GM18858 (cell line): ENCODE measurements around the gene THBS2.
"Not testable (repeated sequence)": the region's sequence is repeated elsewhere in the genome, so short reads cannot be mapped to it uniquely, and the experiment has no call there.

Experiments
- ATAC-seq: cut with Tn5 transposase; IDR thresholded peaks from one replicate; pipeline ENCODE4 v1.9.1; 2021; ENCODE audit not compliant: unreplicated experiment

Gene THBS2

DNA sequence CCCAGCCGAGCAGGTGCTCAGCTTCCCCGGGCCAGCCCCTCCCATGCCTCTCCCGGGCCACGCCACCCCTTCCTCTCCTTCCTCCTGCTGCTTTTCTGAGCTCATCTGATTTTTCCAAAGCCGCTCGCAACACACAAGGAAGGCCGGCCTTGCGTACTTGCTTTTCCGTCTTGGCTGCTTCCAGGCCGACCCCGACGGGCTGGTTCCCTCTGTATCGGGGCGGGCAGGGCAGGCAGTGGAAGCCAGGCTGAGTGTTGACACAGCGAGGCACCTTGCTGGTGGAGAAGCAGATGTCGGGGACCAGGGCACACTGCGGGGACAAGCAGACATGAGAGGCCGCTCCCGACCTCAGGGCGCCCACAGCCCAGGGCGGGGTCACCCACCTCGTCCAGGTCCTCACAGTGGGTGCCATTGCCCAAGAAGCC lies 21.1 kb downstream of the THBS2 start:
- ATAC-seq = no peak

DNA sequence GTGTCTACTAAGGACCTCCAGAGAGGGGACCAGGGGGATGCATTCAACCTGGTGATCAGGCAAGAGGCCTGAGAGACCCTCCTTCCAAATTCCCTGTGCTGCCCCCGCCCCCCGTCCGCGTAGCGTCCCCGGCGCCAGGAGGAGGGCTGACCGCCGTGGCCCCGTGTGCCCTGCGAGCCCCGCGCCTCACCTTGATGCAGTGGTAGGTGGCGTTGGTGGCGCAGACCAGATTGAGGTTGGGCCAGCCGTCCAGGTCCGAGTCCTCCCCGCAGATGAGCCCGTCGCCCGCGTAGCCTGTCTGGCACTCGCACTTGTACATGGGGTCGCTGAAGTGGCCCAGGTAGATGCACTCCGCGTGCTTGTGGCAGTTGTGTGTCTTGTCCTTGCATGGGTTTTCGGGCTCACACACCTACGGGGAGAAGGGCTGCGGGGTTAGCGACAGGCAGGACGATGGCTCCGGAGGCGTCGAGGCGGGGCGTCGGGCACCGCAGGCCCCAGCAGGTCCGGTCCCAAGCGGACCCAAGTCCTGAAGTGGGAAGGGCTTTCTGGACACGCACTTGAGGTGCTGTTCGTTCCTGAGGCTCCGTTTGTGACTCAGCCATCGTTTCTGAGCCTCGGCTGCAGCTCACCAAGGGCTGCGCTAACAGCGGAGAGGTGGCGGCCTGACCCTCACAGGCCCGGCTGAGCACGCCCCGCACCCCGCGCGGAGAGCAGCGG lies 21.7 kb downstream of the THBS2 start:
- no peak for ATAC-seq

GRCh38 chr6:169230946-169231789 lies 22.5 kb downstream of the THBS2 start:
- no peak for ATAC-seq

- ATAC-seq = no peak
These were observed 23.4 kb downstream of the THBS2 start for GRCh38 chr6:169230322-169230665.

- no peak for ATAC-seq
These were observed 23.9 kb downstream of the THBS2 start for GRCh38 chr6:169229615-169230321.

DNA sequence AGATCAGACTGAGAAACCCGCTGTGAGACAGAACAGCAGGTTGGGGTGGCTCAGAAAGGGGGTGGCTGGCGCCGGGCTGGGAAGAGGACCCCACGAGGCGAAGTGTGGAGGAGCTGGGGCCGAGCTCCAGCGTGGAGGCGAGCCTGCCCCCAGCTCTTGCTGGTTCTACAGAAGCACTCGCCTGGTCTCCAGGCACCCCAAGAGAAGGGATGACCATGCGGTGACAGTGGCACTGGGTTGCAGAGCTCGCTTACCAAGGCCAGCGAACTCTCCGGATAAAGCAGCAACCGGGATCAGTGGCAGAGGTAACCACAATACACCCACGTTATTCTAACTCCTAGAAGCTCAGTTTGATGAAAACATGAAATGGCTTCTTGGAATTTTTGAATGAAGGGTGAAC lies 26.5 kb downstream of the THBS2 start:
- no peak for ATAC-seq

DNA sequence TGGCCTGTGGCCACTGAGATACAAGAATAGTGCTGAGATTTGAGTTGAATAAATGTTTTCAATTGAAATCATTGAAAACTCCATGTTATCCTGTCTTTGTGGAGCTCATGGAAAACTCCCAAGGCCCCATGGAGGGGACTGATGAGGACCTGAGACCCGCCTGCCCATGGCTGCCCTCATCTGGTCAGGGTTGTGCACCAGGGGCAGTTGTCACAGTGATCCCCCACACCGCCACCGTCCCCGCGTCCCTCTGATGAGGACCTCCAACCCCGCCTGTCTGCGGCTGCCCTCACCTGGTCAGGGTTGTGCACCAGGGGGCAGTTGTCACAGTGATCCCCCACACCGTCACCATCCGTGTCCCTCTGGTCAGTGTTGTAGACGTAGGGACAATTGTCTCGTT lies 27.8 kb downstream of the THBS2 start:
- ATAC-seq = no peak

DNA sequence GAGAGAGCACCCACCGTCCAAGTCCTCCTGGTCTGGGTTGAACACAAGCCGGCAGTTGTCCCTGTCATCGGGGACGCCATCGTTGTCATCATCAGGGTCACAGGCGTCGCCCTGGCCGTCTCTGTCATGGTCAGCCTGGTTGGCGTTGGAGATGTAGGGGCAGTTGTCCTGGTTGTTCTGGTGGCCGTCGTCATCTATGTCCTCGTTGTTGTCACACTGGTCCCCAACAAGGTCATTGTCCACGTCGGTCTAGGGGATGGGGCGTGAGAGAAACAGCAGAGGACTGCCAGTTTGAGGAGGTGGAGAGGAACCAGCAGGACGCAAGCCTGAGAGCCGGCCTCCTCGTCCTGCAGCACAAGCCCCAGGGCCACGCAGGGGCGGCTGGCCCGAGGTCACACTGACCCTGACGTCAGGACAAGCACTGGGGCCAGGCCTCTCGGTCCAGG lies 28.5 kb downstream of the THBS2 start:
- ATAC-seq = no peak

DNA sequence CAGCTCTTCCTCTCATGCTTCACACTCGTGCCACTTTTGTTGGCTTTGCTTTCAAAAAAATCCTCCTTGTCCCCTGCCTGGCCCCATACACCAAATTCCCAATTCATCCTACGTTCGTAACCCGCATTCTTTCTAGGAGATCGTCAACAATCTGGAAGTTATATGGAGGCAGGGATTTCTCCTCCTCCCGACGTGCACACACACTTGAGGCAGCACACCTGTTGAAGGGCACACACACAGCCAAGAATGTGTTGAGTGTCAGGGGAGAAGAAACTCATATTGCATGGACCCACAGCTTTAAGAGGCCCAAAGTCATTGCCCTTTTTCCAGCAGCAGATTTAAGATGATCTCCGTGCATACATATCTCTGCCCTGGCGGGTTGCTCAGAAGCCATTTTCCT lies 28.9 kb downstream of the THBS2 start:
- ATAC-seq = no peak

GRCh38 chr6:169224185-169224695 lies 29.4 kb downstream of the THBS2 start:
- no peak for ATAC-seq

- ATAC-seq = no peak
These were observed 30.6 kb downstream of the THBS2 start for GRCh38 chr6:169223006-169223405.

GRCh38 chr6:169222126-169222525 lies 31.5 kb downstream of the THBS2 start:
- no peak for ATAC-seq

DNA sequence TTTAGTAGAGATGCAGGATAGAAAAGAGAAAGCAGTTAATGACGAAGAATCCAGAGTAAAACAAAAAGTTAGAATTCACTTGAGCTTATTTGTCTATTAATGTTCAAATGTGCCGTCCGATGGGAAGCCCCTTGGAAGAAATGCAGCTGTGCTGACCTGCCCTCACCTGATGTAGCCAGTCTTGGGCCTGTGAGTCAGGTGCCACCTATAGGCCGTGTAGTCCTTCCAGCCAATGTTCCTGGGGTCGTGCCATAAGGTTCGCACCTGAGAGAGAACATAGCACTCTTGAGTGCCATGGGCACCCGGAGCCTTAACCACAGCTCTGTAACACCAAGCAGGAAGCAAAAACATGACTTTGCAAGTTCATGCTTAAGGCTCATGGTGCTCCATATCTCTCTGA lies 32.4 kb downstream of the THBS2 start:
- ATAC-seq = no peak

GRCh38 chr6:169220068-169220964 lies 33.3 kb downstream of the THBS2 start:
- ATAC-seq = no peak

DNA sequence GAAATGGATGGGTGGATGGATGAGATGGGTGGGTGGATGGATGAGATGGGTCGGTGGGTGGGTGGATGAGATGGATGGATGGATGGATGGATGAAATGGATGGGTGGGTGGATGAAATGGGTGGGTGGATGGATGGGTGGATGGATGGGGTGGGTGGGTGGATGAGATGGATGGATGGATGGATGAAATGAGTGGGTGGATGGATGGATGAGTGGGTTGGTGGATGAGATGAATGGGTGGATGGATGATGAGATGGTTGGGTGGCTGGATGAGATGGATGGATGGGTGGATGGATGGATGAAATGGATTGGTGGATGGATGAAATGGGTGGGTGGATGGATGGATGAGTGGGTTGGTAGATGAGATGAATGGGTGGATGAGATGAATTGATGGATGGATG lies 35.7 kb downstream of the THBS2 start:
- no peak for ATAC-seq

DNA sequence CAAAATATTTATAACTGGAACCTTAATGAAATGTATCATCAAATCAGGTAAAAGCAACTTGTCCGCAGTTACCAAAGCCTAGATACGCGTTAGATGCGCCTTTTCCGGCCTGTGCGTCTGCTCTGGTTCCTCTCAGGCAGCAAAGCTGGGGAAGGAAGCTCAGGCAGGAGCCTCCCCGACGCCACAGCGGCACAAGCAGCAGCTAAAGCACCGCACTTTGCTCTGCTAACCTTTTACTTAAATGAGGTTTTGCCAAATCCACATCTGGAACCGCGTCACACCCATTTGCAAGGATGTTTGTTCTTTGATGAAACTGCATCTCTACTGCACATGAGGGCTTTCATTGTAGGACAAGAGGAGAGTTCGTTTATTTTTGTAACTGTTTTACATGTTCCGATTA lies 36.8 kb downstream of the THBS2 start:
- ATAC-seq = no peak

DNA sequence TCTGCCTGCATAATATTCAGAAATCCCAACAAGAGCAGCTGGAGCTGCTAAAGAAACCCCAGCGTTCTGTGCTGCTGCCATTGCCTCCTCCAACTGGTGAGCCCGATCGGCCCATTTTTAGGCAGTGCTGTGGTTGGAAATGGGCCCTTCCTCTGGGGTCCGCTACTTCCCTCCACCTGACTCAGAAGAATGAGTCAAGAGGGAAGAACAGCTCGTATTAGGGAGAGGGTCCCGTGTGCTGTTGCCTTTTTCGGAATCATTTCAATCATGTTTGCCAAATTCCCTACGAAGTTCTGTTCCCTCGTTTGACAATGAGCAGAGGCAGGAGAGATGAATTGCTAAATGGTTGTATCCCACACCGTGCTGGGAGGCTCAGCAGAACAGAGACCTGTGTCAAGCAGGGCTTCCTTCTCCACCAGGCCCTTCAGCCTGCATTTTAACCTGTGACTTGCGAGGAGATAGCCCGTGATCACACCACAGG lies 38.4 kb downstream of the THBS2 start:
- ATAC-seq = no peak

DNA sequence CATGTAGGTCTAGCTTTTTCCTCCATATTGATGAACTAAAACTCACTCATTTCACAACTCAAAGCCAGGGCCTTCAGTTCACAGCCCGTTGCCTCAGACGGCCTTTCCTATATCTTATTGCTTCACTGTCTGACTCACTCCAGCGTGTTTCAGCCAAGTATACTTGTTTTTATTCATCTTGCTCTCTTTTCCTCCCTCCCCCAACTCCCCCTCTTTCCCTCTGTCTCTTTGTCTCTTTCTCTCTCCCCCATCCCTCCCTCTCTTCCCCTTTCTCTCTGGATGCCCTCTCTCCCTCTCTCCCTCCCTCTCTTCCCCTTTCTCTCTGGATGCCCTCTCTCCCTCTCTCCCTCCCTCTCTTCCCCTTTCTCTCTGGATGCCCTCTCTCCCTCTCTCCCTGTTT lies 38.9 kb downstream of the THBS2 start:
- not testable (repeated sequence) for ATAC-seq

GRCh38 chr6:169213814-169214520 lies 39.7 kb downstream of the THBS2 start:
- ATAC-seq = no peak
